ENCODE results near the gene ZNF512.

DNA sequence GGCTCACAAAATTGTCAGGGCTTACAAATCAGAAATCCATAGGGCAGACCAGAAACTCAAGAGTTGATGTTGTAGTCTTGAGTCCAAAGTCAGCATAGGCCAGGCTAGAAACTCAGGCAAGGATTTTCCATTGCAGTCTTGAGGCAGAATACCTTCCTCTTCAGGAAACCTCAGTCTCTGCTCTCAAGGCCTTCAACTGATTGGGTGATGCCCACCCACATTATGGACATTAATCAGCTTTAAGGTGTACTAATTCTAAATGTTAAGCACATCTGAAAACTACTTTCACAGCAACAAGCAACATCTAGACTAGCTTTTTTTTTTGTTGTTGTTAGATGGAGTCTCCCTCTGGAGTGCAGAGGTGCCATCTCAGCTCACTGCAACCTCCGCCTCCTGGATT, 31.3 kb upstream of the ZNF512 start:
- TF ChIP-seq, protein P1, sequence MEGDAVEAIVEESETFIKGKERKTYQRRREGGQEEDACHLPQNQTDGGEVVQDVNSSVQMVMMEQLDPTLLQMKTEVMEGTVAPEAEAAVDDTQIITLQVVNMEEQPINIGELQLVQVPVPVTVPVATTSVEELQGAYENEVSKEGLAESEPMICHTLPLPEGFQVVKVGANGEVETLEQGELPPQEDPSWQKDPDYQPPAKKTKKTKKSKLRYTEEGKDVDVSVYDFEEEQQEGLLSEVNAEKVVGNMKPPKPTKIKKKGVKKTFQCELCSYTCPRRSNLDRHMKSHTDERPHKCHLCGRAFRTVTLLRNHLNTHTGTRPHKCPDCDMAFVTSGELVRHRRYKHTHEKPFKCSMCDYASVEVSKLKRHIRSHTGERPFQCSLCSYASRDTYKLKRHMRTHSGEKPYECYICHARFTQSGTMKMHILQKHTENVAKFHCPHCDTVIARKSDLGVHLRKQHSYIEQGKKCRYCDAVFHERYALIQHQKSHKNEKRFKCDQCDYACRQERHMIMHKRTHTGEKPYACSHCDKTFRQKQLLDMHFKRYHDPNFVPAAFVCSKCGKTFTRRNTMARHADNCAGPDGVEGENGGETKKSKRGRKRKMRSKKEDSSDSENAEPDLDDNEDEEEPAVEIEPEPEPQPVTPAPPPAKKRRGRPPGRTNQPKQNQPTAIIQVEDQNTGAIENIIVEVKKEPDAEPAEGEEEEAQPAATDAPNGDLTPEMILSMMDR (IDR thresholded peaks at IDR 0.05): no peak
- TF ChIP-seq POLR2A (IDR thresholded peaks at IDR 0.05) (no peak), EP300 (IDR thresholded peaks at IDR 0.05) (no peak)
